Activated CD8-positive, alpha-beta memory T cell treated with anti-CD3 and anti-CD28 coated beads, Interleukin-2, amount 10 ng/mL, durations not matched to agents 7 days and 5 days (primary cell): ENCODE results near the gene ADAR. TPM values are rescaled to one million over a fixed set of nuclear protein-coding genes. Genes with fewer than 3 reads are reported as not detected.

Experiments
- ATAC-seq: fragments of 150-1000 bp; cut with Tn5 transposase; one replicate; pipeline ENCODE4 v1.10.0; 2021; ENCODE audit warnings: moderate library complexity
- CTCF ChIA-PET: fragments of 350-600 bp; sonication (Branson Sonifier 250); formaldehyde crosslinking; loops from one replicate; lab custom pipeline; 2021; ENCODE audit warnings: antibody characterized with exemption; lab: Charles Lee
- DNase-seq: peaks from one replicate; pipeline ENCODE4 v3.0.0-alpha.2; 2020
- H3K27ac Mint-ChIP-seq: one replicate; pipeline ENCODE4 v1.8.0; 2021; ENCODE audit warnings: mild to moderate bottlenecking, mixed read lengths
- H3K27me3 Mint-ChIP-seq: one replicate; pipeline ENCODE4 v1.8.0; 2021; ENCODE audit warnings: mixed read lengths
- H3K36me3 Mint-ChIP-seq: one replicate; pipeline ENCODE4 v1.8.0; 2021; ENCODE audit warnings: mild to moderate bottlenecking, mixed read lengths
- H3K4me1 Mint-ChIP-seq: one replicate; pipeline ENCODE4 v1.8.0; 2021; ENCODE audit warnings: mixed read lengths
- H3K4me3 Mint-ChIP-seq: one replicate; pipeline ENCODE4 v1.8.0; 2021; ENCODE audit warnings: mild to moderate bottlenecking, moderate library complexity, mixed read lengths
- H3K9me3 Mint-ChIP-seq: one replicate; pipeline ENCODE4 v1.8.0; 2022; ENCODE audit warnings: low read depth, mixed read lengths
- total RNA-seq, 2 experiments: library from RNA; stranded (reverse); gene quantifications; one replicate each; pipeline ENCODE4 v1.2.3, GENCODE V29; 2021

ADAR gene
- total RNA-seq, 2 experiments from 2014 or later = 369 to 434 TPM

- DNase-seq = no peak
- ATAC-seq = no peak
- Mint-ChIP-seq H3K4me3 (no peak overlapping the region), H3K4me1 (peaks cover 56% of the 10 kb centered on the region), H3K36me3 (peaks cover 32% of the 10 kb centered on the region), H3K27me3 (no peaks in the 10 kb centered on the region), H3K27ac (peak overlapping the region; percentile 22), H3K9me3 (peaks cover 6% of the 10 kb centered on the region)
- CTCF ChIA-PET = interaction anchor here (1.0 to 1.9 kb wide), 4 partner anchors 9 to 461 kb away, joined by 3 to 5 read pairs (median 4); no protein-coding TSS in a partner anchor
Observed at GRCh38 chr1:154624746-154625643, 17.0 kb upstream of the ADAR start.

- Mint-ChIP-seq H3K9me3 (no peaks in the 10 kb centered on the region), H3K27me3 (no peaks in the 10 kb centered on the region), H3K27ac (no peak overlapping the region), H3K4me3 (no peak overlapping the region), H3K4me1 (peaks cover 55% of the 10 kb centered on the region), H3K36me3 (peaks cover 29% of the 10 kb centered on the region)
- DNase-seq (no peak), ATAC-seq (no peak)
- CTCF ChIA-PET = interaction anchor here (0.9 to 1.9 kb wide), 3 partner anchors 10 to 255 kb away, joined by 3 to 5 read pairs (median 3); no protein-coding TSS in a partner anchor
Observed at GRCh38 chr1:154623358-154623757, 15.4 kb upstream of the ADAR start.

GRCh38 chr1:154622503-154623039, 14.6 kb upstream of the ADAR start:
- Mint-ChIP-seq H3K27me3 (no peaks in the 10 kb centered on the region), H3K36me3 (peaks cover 27% of the 10 kb centered on the region), H3K27ac (no peak overlapping the region), H3K9me3 (no peaks in the 10 kb centered on the region), H3K4me3 (no peak overlapping the region), H3K4me1 (peaks cover 55% of the 10 kb centered on the region)
- DNase-seq (no peak), ATAC-seq (no peak)
- CTCF ChIA-PET = interaction anchor here (0.9 to 1.2 kb wide), 2 partner anchors 63 to 256 kb away, joined by 3 read pairs; no protein-coding TSS in a partner anchor

GRCh38 chr1:154621875-154622274, 13.9 kb upstream of the ADAR start:
- H3K9me3 Mint-ChIP-seq = no peaks in the 10 kb centered on the region
- H3K27ac Mint-ChIP-seq = no peak overlapping the region
- ATAC-seq = peak; percentile 32

GRCh38 chr1:154620751-154621150, 12.8 kb upstream of the ADAR start:
- CTCF ChIA-PET = interaction anchor here (0.9 to 1.6 kb wide), 2 partner anchors 49 to 61 kb away, joined by 3 to 6 read pairs; no protein-coding TSS in a partner anchor

More at GRCh38 chr1:154621875-154622274, 13.9 kb upstream of the ADAR start:
- Mint-ChIP-seq H3K4me1 (peaks cover 57% of the 10 kb centered on the region), H3K36me3 (peaks cover 26% of the 10 kb centered on the region), H3K4me3 (no peak overlapping the region), H3K27me3 (no peaks in the 10 kb centered on the region)
- DNase-seq = no peak
- CTCF ChIA-PET = interaction anchor here (1.2 kb wide), 1 partner anchor 62 kb away, joined by 3 read pairs; no protein-coding TSS in a partner anchor

GRCh38 chr1:154619181-154619948, 11.4 kb upstream of the ADAR start:
- DNase-seq = no peak
- no peaks in the 10 kb centered on the region for H3K27me3 Mint-ChIP-seq
- no peak for ATAC-seq
- peaks cover 16% of the 10 kb centered on the region for H3K36me3 Mint-ChIP-seq
- no peaks in the 10 kb centered on the region for H3K9me3 Mint-ChIP-seq
- H3K27ac Mint-ChIP-seq = no peak overlapping the region
- CTCF ChIA-PET = interaction anchor here (1.3 to 2.0 kb wide), 2 partner anchors 8 to 10 kb away, joined by 5 to 11 read pairs; partner anchors contain the start of gene ADAR
- peaks cover 62% of the 10 kb centered on the region for H3K4me1 Mint-ChIP-seq
- H3K4me3 Mint-ChIP-seq = no peak overlapping the region

More at GRCh38 chr1:154620751-154621150, 12.8 kb upstream of the ADAR start:
- H3K36me3 Mint-ChIP-seq = peaks cover 22% of the 10 kb centered on the region
- no peak for DNase-seq
- no peak overlapping the region for H3K4me3 Mint-ChIP-seq
- no peak overlapping the region for H3K27ac Mint-ChIP-seq
- H3K4me1 Mint-ChIP-seq = peaks cover 59% of the 10 kb centered on the region
- H3K27me3 Mint-ChIP-seq = no peaks in the 10 kb centered on the region
- no peaks in the 10 kb centered on the region for H3K9me3 Mint-ChIP-seq
- ATAC-seq = no peak

- CTCF ChIA-PET = interaction anchor here (0.8 to 1.3 kb wide), 3 partner anchors 9 to 399 kb away, joined by 3 to 4 read pairs (median 3); no protein-coding TSS in a partner anchor
- H3K27ac Mint-ChIP-seq = no peak overlapping the region
- ATAC-seq (no peak), DNase-seq (no peak)
- peaks cover 5% of the 10 kb centered on the region for H3K36me3 Mint-ChIP-seq
- no peaks in the 10 kb centered on the region for H3K9me3 Mint-ChIP-seq
- H3K27me3 Mint-ChIP-seq = no peaks in the 10 kb centered on the region
- H3K4me1 Mint-ChIP-seq = peaks cover 49% of the 10 kb centered on the region
- H3K4me3 Mint-ChIP-seq = no peak overlapping the region
Observed at GRCh38 chr1:154616659-154617345, 8.8 kb upstream of the ADAR start.

GRCh38 chr1:154615411-154615810, 7.4 kb upstream of the ADAR start:
- no peak overlapping the region for H3K27ac Mint-ChIP-seq
- H3K36me3 Mint-ChIP-seq = peaks cover 5% of the 10 kb centered on the region
- H3K9me3 Mint-ChIP-seq = no peaks in the 10 kb centered on the region
- no peak for DNase-seq
- H3K4me1 Mint-ChIP-seq = peaks cover 53% of the 10 kb centered on the region
- no peak for ATAC-seq
- H3K4me3 Mint-ChIP-seq = no peak overlapping the region
- CTCF ChIA-PET = interaction anchor here (1.3 to 1.4 kb wide), 3 partner anchors 10 to 401 kb away, joined by 3 to 4 read pairs (median 4); no protein-coding TSS in a partner anchor
- H3K27me3 Mint-ChIP-seq = no peaks in the 10 kb centered on the region

- Mint-ChIP-seq H3K27me3 (no peaks in the 10 kb centered on the region), H3K27ac (peak overlapping the region; percentile 45), H3K4me1 (peaks cover 57% of the 10 kb centered on the region), H3K9me3 (no peaks in the 10 kb centered on the region), H3K4me3 (no peak overlapping the region), H3K36me3 (peaks cover 5% of the 10 kb centered on the region)
- no peak for DNase-seq
- no peak for ATAC-seq
- CTCF ChIA-PET = interaction anchor here (1.4 kb wide), 1 partner anchor 55 kb away, joined by 4 read pairs; no protein-coding TSS in a partner anchor
Observed at GRCh38 chr1:154614901-154615300, 6.9 kb upstream of the ADAR start.

- peaks cover 61% of the 10 kb centered on the region for H3K4me1 Mint-ChIP-seq
Observed at GRCh38 chr1:154614247-154614646, 6.3 kb upstream of the ADAR start.

GRCh38 chr1:154611150-154611862, 3.3 kb upstream of the ADAR start:
- DNase-seq = no peak
- CTCF ChIA-PET = interaction anchor here (0.9 to 1.4 kb wide), 4 partner anchors 16 to 639 kb away, joined by 3 to 5 read pairs (median 4); no protein-coding TSS in a partner anchor

More at GRCh38 chr1:154614247-154614646, 6.3 kb upstream of the ADAR start:
- Mint-ChIP-seq H3K27me3 (no peaks in the 10 kb centered on the region), H3K9me3 (no peaks in the 10 kb centered on the region), H3K36me3 (peaks cover 5% of the 10 kb centered on the region), H3K4me3 (no peak overlapping the region), H3K27ac (peak overlapping the region; percentile 45)
- DNase-seq (no peak), ATAC-seq (no peak)
- CTCF ChIA-PET = interaction anchor here (0.9 to 1.0 kb wide), 3 partner anchors 10 to 261 kb away, joined by 3 to 5 read pairs (median 3); no protein-coding TSS in a partner anchor

More at GRCh38 chr1:154611150-154611862, 3.3 kb upstream of the ADAR start:
- ATAC-seq = no peak
- H3K27ac Mint-ChIP-seq = peak overlapping the region; percentile 75
- no peaks in the 10 kb centered on the region for H3K9me3 Mint-ChIP-seq
- no peaks in the 10 kb centered on the region for H3K27me3 Mint-ChIP-seq
- no peak overlapping the region for H3K4me3 Mint-ChIP-seq
- peaks cover 60% of the 10 kb centered on the region for H3K4me1 Mint-ChIP-seq
- H3K36me3 Mint-ChIP-seq = peaks cover 15% of the 10 kb centered on the region
